GM21619 (cell line): ENCODE results near the gene ERBB2.
"Not testable (repeated sequence)": the region's sequence is repeated elsewhere in the genome, so short reads cannot be mapped to it uniquely, and the experiment has no call there.

Experiments
- ATAC-seq: cut with Tn5 transposase; IDR thresholded peaks from one replicate; pipeline ENCODE4 v1.9.1; 2021; ENCODE audit not compliant: unreplicated experiment

Gene ERBB2

DNA sequence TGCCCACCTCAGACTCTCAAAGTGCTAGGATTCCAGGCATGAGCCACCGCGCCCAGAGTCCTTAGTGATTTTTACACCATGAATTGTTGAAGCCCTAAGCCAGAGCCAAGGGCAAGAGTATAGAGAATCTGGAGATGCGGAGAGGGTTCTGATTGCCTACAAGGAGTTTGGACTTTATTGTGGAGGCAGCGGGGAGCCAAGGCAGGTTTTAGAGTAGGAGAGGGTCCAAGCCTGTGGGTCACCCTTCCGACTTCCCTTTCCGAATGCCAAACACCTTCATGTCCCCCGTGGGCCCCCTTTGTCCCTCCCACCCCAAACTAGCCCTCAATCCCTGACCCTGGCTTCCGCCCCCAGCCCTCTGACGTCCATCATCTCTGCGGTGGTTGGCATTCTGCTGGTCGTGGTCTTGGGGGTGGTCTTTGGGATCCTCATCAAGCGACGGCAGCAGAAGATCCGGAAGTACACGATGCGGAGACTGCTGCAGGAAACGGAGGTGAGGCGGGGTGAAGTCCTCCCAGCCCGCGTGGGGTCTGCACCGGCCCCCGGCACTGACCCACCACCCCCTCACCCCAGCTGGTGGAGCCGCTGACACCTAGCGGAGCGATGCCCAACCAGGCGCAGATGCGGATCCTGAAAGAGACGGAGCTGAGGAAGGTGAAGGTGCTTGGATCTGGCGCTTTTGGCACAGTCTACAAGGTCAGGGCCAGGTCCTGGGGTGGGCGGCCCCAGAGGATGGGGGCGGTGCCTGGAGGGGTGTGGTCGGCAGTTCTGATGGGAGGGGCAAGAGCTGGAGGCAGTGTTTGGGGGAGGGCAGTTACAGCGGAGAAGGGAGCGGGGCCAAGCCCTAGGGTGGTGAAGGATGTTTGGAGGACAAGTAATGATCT, 23.3 kb downstream of the ERBB2 start:
- ATAC-seq: no peak

DNA sequence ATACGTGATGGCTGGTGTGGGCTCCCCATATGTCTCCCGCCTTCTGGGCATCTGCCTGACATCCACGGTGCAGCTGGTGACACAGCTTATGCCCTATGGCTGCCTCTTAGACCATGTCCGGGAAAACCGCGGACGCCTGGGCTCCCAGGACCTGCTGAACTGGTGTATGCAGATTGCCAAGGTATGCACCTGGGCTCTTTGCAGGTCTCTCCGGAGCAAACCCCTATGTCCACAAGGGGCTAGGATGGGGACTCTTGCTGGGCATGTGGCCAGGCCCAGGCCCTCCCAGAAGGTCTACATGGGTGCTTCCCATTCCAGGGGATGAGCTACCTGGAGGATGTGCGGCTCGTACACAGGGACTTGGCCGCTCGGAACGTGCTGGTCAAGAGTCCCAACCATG, 24.9 kb downstream of the ERBB2 start:
- no peak for ATAC-seq

GRCh38 chr17:39725923-39726322, 26.1 kb downstream of the ERBB2 start:
- not testable (repeated sequence) for ATAC-seq

DNA sequence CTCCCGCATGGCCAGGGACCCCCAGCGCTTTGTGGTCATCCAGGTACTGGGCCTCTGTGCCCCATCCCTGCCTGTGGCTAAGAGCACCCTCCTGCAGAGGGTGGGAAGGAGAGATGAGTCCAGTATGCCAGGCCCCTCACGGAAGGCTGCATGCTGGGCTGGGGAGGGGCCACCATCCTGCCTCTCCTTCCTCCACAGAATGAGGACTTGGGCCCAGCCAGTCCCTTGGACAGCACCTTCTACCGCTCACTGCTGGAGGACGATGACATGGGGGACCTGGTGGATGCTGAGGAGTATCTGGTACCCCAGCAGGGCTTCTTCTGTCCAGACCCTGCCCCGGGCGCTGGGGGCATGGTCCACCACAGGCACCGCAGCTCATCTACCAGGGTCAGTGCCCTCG, 26.8 kb downstream of the ERBB2 start:
- no peak for ATAC-seq

DNA sequence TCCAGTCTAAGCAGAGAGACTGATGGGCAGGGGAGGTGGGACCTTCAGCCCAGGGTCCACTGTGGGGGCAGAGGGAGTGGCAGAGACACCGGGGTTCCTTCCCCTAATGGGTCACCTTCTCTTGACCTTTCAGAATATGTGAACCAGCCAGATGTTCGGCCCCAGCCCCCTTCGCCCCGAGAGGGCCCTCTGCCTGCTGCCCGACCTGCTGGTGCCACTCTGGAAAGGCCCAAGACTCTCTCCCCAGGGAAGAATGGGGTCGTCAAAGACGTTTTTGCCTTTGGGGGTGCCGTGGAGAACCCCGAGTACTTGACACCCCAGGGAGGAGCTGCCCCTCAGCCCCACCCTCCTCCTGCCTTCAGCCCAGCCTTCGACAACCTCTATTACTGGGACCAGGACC, 27.7 kb downstream of the ERBB2 start:
- no peak for ATAC-seq

DNA sequence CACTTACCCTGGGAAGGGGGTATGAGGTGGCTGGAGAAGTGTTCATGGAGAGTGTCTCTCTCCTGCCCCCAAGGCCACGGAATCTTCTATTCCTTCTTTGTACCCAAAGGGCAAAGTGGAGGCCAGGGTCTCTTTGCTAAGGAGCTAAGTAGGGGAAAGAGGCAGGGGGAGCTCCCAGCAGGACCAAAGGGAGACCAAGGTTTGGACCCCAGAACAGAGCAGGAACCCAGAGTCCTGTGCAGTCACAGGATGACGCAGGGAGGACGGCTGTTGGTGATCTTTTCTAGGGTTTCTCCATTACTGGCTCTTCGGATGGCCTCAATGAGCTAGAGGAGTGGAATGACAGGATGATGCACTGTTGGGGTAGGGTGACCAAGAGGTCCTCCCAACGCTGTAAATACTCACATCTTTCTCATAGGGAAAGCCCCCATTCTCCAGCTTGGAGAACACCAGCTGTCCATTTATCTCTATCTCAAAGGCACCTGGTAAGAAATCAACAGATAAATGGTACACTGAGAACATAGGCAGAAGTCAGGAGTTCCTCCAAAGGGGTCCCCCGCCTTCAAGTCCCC, 29.5 kb downstream of the ERBB2 start:
- no peak for ATAC-seq

DNA sequence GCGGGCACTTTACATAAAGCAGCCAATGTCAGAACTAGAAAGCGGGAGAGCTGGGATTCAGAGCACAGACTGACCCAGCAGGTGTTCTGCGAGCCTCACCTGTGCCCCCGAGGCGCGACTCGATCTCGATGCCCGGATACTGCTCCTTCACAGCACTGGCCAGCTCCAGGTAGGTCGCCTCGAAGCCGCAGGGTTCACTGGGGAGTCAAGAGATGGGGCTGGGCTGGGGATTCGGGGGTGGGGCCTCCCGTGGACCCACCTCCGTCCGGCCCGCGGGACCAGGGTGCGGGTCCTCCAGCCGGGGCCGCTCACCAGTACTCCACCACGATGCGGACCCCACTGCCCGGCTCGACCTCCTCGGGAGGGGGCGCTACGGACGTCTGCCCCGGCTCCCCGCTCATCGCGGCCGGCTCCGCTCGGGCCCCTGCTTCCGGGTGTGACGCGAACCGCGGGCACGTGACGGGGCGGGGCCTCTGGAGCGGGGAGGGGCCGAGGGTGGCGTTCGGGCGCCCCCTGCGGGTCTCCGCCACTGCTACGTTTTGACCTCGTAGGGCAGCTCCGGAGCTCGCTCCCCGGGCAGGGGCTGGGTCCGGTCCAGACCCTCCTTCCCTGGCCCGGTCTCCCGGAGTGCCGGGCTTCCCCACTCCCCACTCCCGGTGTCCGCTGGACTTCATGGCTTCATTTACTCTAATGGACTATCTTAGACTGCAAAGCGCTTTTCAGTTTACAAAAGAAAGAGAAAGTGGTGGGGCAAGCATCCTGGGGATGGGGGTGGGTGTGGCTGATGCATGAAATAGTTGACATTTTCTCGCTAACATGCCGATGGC, 30.4 kb downstream of the ERBB2 start, which contains the start of gene MIEN1:
TSS of gene MIEN1 (minus strand) at position 438 of the 827 bp plus-strand sequence. CDS start at position 401, 37 bp downstream.
- peak; percentile 89 for ATAC-seq

DNA sequence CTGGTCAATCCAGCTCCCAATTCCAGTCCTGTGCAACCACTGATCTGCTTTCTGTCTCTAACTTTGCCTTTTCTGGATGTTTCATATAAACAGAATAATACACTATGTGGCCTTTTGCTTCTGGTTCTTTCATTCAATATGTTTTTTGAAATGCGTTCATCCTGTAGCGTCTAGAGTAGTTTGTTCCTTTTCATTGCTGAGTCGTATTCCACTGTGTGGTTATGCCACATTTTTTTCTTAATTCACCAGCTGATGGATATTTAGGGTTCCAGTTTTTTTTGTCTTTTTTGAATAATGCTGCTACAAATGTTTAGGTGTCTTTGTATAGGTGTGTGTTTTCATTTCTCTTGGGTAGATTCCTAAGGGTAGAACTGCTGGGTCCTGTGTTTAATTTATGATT, 32.7 kb downstream of the ERBB2 start:
- ATAC-seq: no peak

GRCh38 chr17:39735882-39736281, 36.0 kb downstream of the ERBB2 start:
- no peak for ATAC-seq

DNA sequence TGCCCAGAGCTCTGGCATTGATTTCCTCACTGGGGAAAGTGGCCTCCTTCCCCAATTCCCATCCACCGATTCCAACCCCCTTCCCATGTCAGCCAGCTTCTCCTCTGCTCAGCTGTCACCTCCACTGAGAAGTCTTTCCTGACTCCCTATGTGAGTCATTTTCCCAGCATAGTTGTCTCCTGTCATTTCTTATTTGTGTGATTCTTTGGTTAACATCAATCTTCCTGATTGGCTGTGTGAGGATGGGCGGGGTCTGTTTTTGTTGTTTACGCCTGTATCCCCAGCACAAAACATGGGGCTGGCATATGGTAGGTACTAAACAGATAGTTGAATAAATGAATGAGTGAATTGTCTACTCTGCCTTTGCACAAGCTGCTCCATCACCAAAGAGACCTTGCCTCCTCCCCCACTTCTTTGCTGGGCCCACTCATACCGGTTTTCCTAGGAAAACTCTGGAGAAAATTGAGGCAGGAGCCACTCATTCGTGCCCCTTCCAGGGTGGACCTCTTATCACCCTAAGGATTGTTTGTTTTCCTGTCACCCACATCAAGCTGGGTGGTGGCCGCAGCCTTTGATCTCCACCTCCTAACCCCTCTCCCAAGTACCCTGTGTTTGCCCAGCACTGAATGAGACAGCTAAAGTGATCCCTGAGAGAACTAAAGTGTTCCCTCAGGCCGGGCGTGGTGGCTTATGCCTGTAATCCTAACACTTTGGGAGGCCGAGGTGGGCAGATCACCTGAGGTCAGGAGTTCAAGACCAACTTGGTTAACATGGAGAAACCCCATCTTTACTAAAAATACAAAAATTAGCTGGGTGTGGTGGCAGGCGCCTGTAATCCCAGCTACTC, 36.7 kb downstream of the ERBB2 start:
- no peak for ATAC-seq

- ATAC-seq: no peak
Measured at GRCh38 chr17:39737206-39737759, 37.4 kb downstream of the ERBB2 start.

GRCh38 chr17:39737760-39738567, 38.1 kb downstream of the ERBB2 start, which contains the start of gene GRB7:
Gene GRB7 (plus strand): TSS chr17:39737938. CDS start chr17:39742302, 4,364 bp downstream.
- ATAC-seq: no peak

GRCh38 chr17:39738568-39738901, 38.7 kb downstream of the ERBB2 start:
- no peak for ATAC-seq

DNA sequence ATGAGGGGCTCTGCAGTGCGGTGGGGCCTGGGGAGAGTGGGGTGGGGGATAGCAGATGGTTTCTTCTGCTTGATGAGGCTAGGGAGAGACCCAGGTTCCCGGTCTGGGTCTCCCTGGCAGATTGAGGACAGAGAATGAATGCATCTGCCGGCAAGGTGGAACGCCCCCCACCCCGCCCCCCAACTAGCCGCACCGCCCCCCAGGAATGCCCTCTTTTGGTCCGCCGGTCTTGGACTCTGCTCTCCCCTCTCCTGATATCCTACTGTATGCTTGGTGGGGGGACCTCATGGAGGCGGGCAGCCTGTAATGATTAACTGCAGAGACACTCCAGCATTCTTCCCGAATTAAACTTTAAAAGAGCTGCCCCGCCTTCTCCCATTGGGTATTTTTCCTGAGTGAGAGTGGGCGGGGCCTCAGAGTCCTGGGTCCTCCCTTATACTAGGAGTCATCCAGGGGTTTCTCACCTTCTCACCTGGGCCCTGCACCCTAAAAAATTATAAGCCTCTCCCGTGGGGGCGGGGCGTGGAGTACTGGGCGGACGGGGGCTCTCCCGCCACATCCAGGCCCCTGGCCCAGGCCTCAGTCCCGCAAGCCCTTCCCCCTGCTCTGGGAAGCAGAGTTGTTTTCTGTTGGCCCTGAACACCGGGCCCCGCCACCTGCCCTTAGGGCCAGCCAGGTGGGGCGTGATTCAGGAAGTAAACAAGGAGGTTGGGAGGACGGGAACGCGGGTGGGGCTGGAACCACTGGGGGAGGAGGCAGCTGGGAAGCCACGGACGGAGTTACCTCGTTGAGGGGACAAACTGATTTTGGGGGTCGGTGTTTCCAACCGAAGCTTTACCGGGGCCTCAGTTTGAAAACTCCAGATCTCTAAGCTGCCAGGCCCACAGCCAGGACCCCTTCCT, 39.4 kb downstream of the ERBB2 start:
- no peak for ATAC-seq

DNA sequence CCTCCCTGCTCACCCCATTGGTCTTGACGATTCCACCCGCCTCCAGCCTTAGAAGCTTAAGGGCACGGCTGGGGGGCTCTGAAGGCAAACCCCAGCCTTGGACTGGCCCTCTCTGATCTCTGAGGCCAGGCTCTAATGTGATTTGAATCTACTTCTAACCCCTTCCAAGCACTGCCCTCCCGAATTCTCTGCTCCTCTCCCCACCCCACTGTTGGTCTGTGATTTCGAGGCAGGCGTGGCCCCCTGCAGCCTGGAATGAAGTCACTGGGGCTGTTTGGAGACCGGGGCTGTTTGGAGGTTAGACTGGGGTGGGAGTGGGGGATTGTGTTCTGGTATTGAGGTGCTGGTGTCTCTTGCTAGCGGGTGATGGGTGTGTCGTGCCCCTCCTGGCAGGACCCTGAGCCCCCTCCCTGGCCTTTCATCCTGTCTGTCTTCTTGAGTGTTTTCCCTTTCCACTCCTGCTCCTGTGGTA, 40.1 kb downstream of the ERBB2 start:
- ATAC-seq: no peak

DNA sequence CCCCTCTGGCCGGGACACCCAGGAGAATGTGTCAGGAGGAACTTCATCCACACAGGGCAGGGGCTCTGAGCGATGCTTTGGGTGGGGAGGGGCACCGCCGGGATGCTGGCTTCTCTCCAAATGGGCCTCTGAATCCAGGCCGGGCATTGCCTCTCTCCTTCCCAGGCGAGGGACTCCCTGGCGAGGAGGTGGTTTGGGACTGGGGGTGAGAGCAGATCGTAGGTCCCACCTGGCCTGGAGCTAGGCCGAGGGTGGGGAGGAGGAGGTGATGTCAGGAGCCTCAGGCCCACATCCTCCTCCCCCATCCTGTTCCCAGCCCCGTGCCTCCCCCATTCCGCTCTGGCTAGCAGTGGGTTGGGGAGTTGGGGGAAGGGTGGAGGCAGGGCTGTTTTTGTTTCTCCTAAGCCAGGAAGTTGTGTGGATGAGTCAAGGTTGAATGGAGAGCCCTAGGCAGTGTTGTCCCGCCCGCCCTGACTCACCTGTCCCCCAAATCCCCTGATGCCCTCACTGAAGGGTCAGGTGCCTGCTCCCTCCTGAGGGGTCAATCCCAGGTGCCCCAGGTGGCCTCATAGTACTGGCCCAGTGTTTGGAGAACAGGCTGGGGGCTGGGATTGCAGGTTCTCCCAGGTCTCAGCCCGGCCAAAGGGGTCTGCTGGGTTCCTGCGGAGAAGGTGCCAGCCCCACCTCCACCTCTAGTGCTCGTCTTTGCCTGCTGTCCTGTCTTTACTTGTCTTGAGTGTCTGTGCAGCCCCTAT, 40.7 kb downstream of the ERBB2 start:
- ATAC-seq: no peak

DNA sequence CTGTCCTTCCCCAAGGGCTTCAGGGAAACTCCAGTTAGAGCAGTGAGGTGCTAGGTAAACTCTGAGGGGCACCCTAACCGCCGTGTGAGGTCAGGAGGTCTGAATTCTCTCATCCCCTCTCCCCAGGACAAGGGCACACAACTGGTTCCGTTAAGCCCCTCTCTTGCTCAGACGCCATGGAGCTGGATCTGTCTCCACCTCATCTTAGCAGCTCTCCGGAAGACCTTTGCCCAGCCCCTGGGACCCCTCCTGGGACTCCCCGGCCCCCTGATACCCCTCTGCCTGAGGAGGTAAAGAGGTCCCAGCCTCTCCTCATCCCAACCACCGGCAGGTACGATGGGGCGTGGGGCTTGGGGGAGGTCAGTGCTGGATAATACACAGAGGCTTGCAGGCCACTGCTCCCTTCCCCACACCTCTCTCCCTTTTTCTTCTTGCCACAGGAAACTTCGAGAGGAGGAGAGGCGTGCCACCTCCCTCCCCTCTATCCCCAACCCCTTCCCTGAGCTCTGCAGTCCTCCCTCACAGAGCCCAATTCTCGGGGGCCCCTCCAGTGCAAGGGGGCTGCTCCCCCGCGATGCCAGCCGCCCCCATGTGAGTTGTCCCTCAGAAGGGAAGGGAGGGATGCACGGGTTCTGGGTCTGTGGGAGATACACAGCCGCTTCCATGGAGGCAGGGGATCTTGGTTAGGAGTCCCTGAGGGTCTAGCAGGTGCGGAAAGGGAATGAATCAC, 42.4 kb downstream of the ERBB2 start:
- no peak for ATAC-seq
